ENCODE measurements around the gene THSD7A. TPM values are rescaled to one million over a fixed set of nuclear protein-coding genes. Genes with fewer than 3 reads are reported as not detected.

Gene THSD7A
- total and polyA plus RNA-seq, 2 of the 13 experiments (the other 11 are each of a cell fraction or from before 2014, with no cell fraction given) = 0.01 to 0.07 TPM

GRCh38 chr7:11570205-11570604 is 261.8 kb downstream of the THSD7A start:
- TF ChIP-seq PREB (CRISPR knock-in tag; IDR thresholded peaks at IDR 0.05) (no peak), KDM5A (IDR thresholded peaks at IDR 0.05; ENCODE audit: borderline replicate concordance, low read length) (no peak), CREBL2 (CRISPR knock-in tag; IDR thresholded peaks at IDR 0.05; ENCODE audit: borderline replicate concordance) (no peak), U2AF1 (optimal IDR thresholded peaks at IDR 0.05; ENCODE audit: low read depth, low read length) (no peak), GATAD2A (CRISPR knock-in tag; IDR thresholded peaks at IDR 0.05) (no peak), ZNF17 (CRISPR knock-in tag; IDR thresholded peaks at IDR 0.05) (no peak), ZNF839 (CRISPR knock-in tag; IDR thresholded peaks at IDR 0.05; ENCODE audit: borderline replicate concordance) (no peak), RBM39 (IDR thresholded peaks at IDR 0.05; ENCODE audit: low read depth, low read length, poor library complexity, severe bottlenecking) (no peak), HOXA7 (CRISPR knock-in tag; IDR thresholded peaks at IDR 0.05) (no peak), ZNF20 (CRISPR knock-in tag; IDR thresholded peaks at IDR 0.05) (no peak), ZNF589 (CRISPR knock-in tag; conservative IDR thresholded peaks at IDR 0.05) (no peak), ZSCAN5A (CRISPR knock-in tag; IDR thresholded peaks at IDR 0.05; ENCODE audit: borderline replicate concordance) (no peak)
- Histone ChIP-seq H3K27me3 (ENCODE audit: control insufficient read depth in 1 of 2, insufficient read depth in 2 of 2, low read length in 2 of 2) (no peaks in the 10 kb centered on the region), H3K9me3 (ENCODE audit: low read length) (no peaks in the 10 kb centered on the region), H3K27ac (ENCODE audit: extremely low read length, insufficient read depth, low read length) (no peak overlapping the region), H3K4me1 (ENCODE audit: insufficient read depth, low read length) (no peaks in the 10 kb centered on the region), H3K79me2 (ENCODE audit: insufficient read depth, low read length) (no peaks in the 10 kb centered on the region), H2AFZ (ENCODE audit: low read length) (no peak overlapping the region), H3K4me2 (ENCODE audit: low read depth, low read length) (no peak overlapping the region), H3K4me3 (replicated peaks in 1 of 3; ENCODE audit: insufficient read depth in 1 of 3, low read depth in 2 of 3, low read length in 3 of 3) (no peak overlapping the region), H4K20me1 (ENCODE audit: insufficient read depth, low read length) (no peaks in the 10 kb centered on the region), H3K36me3 (replicated peaks in 1 of 2; ENCODE audit: control insufficient read depth in 1 of 2, insufficient read depth in 2 of 2, low read length in 2 of 2) (no peaks in the 10 kb centered on the region), H3K9ac (ENCODE audit: insufficient read depth, low read depth, low read length) (no peak overlapping the region)
- DNase-seq (ENCODE audit: low spot score) = no peak
- CTCF ChIA-PET (ENCODE audit: low intra/inter-chr PET ratio, low total read pairs) = no interaction called here
- POLR2A ChIA-PET = no interaction called here
- in situ Hi-C loops (cut with HindIII; ENCODE audit: extremely low pct_ligation_motif_present, low pct_unique_long_range_greater_than_20kb) (no loop called here), intact Hi-C loops (cut with micrococcal nuclease; ENCODE audit: unreplicated experiment) (no loop called here)
- no TSS peak for BruUV-seq (replicated peaks)
- no peak for FAIRE-seq
- 0% methylated on average over 1 of the region's 1 CpG for WGBS (ENCODE audit: low lambda C conversion rate)
- no peak for ATAC-seq
